ENCODE results near the gene SRPK3.

Gene SRPK3

DNA sequence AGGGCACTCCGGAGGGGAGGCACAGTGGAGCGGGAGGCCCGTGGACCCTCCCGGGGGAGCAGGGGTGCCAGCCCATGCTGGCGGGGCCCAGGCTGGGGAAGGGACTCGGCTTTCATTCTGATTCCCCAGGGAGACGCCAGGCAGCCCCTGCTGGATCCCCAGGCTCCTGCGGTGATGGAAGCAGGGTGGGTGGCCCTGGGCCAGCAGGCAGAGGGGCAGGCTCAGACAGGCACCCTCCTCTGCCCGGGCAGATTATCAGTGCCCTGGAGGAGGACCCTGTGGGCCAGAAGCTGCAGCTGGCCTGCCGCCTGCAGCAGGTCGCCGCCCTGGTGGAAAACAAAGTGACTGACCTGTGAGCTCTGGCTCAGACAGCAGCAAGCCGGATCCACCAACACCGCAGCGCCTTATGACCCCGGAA, 2.1 kb upstream of the SRPK3 start:
- DNase-seq (ENCODE audit: low spot score) = no peak
- TF ChIP-seq CTCF (IDR thresholded peaks at IDR 0.05; ENCODE audit: extremely low read depth, missing control alignments) = no peak

- DNase-seq (ENCODE audit: low spot score) = no peak
- TF ChIP-seq CTCF (IDR thresholded peaks at IDR 0.05; ENCODE audit: extremely low read depth, missing control alignments) = no peak
These were observed 757 bp upstream of the SRPK3 start for GRCh38 chrX:153779891-153780677.

- no peak for TF ChIP-seq CTCF (IDR thresholded peaks at IDR 0.05; ENCODE audit: extremely low read depth, missing control alignments)
These were observed 697 bp downstream of the SRPK3 start for GRCh38 chrX:153781428-153782047.

GRCh38 chrX:153782313-153782712, 1.5 kb downstream of the SRPK3 start:
- no peak for DNase-seq (ENCODE audit: low spot score)

More at GRCh38 chrX:153781428-153782047, 697 bp downstream of the SRPK3 start:
- DNase-seq (ENCODE audit: low spot score) = no peak

GRCh38 chrX:153782871-153783270, 2.0 kb downstream of the SRPK3 start:
- DNase-seq (ENCODE audit: low spot score) = no peak
- no peak for TF ChIP-seq CTCF (IDR thresholded peaks at IDR 0.05; ENCODE audit: extremely low read depth, missing control alignments)

More at GRCh38 chrX:153782313-153782712, 1.5 kb downstream of the SRPK3 start:
- TF ChIP-seq CTCF (IDR thresholded peaks at IDR 0.05; ENCODE audit: extremely low read depth, missing control alignments) = no peak

DNA sequence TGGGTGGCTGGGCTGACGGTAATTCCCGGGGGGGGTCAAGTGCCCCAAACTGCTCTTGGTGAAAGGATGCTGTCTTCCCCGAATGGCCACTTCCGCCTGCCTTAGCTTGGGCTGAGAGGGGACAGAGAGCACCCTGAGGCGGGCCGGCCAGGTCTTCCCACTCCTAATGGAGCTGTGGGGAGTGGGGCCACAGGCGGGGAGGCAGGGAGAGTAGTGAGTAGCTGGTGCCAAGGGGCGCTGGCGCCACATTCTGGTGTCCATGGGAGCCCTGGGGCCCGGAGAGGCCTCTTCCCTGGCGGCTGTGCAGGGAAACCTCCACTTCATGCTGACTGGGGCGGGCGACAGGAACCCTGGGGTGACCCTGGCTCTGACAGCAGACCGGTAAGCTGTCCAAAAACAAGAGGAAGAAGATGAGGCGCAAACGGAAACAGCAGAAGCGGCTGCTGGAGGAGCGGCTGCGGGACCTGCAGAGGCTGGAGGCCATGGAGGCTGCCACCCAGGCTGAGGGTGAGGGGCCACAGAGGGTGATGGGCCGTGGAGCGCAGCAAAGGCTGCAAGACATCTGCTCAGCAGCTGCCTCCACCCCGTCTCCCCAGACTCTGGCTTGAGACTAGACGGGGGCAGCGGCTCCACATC, 2.7 kb downstream of the SRPK3 start:
- TF ChIP-seq CTCF (IDR thresholded peaks at IDR 0.05; ENCODE audit: extremely low read depth, missing control alignments) = no peak
- DNase-seq (ENCODE audit: low spot score) = no peak
